PC-9 (cell line): ENCODE data around the gene ASXL1.

ENCODE experiments used
- CTCF ChIP-seq: fragments of 200-600 bp; sonication (generic); conservative IDR thresholded peaks from 2 replicates; pipeline ENCODE4 v1.6.1; 2017; ENCODE audit warnings: mixed run types, antibody characterized with exemption, mild to moderate bottlenecking, moderate library complexity
- EZH2 ChIP-seq: fragments of 200-600 bp; sonication (generic); IDR thresholded peaks from 2 replicates; pipeline ENCODE4 v1.8.0; 2017; ENCODE audit warnings: antibody characterized with exemption, low read depth

- TF ChIP-seq CTCF (no peak), EZH2 (no peak)
Observed at GRCh38 chr20:32329817-32330554, 28.1 kb upstream of the ASXL1 start.
